ENCODE results near the gene B4GALT2.

Gene B4GALT2

GRCh38 chr1:44033041-44033575 lies 54.1 kb downstream of the B4GALT2 start:
- DNase-seq, result no peak

GRCh38 chr1:44033756-44034155 lies 54.7 kb downstream of the B4GALT2 start:
- no peak for DNase-seq

GRCh38 chr1:44034423-44034822 lies 55.4 kb downstream of the B4GALT2 start:
- no peak for DNase-seq

- no peak for DNase-seq
Measured at GRCh38 chr1:44034976-44035716, 56.1 kb downstream of the B4GALT2 start.

GRCh38 chr1:44035726-44036408 lies 56.9 kb downstream of the B4GALT2 start:
- peak; percentile 95 for DNase-seq

- DNase-seq, result peak; percentile 88
Measured at GRCh38 chr1:44036409-44037139, 57.6 kb downstream of the B4GALT2 start.

- DNase-seq, result peak; percentile 52
Measured at GRCh38 chr1:44037154-44037553, 58.1 kb downstream of the B4GALT2 start.

- DNase-seq, result no peak
Measured at GRCh38 chr1:44038876-44039657, 60.1 kb downstream of the B4GALT2 start.

GRCh38 chr1:44040418-44040817 lies 61.4 kb downstream of the B4GALT2 start:
- no peak for DNase-seq
